NCI-H748 (cell line): ENCODE measurements around the gene MOB3B.
A peak's percentile ranks its signal among the peaks of the same experiment; 100 is the strongest.
"Not testable (repeated sequence)": the region's sequence is repeated elsewhere in the genome, so short reads cannot be mapped to it uniquely, and the experiment has no call there.

Experiments
- DNase-seq: peaks from one replicate; lab custom pipeline; 2025; ENCODE audit not compliant: unreplicated experiment; lab: John Stamatoyannopoulos, UW

MOB3B gene

DNA sequence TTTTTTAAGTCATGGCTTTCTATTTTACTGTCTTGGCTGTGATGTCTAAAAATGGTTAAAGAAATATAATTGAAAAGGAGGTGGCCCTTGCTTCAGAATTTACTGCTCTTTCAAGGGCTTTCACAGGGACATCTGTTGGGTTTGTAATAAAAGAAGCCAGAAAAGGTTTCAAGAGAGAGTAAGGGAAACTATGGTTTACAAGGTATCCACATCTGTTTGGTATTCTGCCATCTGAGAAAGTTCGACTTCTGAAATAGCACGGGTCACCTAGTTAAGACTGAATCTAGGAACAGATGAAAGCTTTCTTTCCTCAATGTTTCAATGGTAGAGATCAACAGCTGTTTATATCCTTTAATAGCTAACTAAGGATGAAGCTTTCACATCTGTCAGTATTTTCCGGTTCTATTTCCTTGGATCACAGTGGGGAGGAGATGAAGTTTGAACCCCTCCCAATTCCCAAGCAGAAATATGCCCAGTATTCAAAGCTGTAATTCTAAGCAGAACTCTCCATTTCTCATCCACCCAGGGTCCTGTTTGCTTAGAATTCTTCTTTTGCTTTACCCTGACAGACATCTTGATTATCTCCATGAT, 78.3 kb downstream of the MOB3B start:
- DNase-seq, result no peak

DNA sequence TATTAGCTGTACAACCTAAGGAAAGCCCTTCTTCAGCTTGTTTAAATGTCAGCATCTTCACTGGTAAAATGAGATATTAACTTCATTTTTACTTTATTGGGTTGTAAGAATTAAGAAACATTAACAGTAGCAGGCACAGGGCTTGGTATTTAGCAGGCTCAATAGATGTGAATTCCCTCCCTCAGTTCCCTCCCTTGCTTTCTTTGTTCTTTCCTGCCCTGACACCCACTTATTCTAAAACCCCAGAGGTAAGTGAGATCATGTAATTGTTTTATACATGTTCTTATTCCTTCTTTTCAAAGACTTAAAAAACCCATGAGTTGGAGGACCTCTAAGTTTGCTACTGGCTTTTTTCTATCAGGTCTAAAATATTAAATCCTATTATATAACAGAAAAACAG, 78.9 kb downstream of the MOB3B start:
- no peak for DNase-seq

DNA sequence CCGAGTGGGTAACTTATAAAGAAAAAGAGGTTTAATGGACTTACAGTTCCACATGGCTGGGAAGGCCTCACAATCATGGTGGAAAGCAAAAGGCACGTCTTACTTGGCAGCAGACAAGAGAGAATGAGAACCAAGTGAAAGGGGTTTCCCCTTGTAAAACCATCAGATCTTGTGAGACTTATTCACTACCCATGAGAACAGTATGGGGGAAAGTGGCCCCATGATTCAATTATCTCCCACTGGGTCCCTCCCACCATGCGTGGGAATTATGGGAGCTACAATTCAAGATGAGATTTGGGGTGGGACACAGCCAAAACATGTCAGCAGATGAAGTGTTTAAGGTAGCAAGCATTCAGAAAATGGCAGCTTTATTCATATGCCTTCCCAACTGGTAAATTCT, 81.3 kb downstream of the MOB3B start:
- DNase-seq, result not testable (repeated sequence)

DNA sequence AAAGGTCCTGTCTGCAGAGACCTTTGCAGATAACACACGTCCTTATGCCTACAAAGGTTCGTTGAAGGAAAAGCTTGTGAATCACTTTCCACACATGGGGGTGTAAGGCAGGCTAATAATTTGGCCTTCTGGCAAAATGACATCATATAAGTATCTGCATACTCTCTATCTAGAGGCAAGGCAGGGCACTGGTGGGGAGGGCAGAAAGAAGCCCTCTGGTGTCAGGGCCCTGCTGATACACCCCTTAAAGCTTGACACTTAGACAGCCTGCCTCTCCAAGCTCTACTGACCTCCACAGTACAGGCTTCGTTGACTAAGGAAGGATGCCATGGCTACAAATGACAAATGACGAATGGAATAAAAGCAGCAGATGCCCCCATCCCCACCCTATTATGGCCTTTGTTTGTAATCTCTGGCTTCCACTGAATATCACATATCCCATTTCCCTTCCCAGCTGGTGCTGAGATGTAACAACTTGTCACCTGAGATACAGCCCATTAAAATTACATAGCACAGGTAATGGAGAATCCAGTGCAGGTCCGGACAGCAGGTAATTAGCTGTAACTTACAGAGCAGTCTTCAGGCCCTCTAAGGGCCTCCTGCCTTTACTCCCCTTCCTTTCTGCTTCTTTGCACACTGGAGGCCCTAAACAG, 82.5 kb downstream of the MOB3B start:
- peak; percentile 94 for DNase-seq

DNA sequence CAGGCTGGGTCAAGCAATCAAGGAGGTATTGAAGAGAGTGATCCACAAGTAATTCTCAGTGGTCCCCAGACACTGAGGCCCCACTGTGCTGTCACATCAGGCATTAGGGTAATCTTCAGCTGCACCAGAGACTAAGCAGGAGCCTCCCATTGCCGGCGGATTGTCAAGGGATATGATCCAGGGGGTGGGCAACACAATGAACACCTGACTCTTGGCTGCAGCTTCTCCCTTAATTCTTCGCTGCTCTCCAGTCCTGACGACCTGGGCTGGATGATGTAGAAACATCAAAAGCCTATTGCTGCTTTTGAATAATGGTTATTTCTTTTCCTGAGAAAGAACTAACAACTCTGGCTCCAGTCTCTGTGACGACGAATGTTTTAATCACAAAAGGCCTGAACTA, 83.9 kb downstream of the MOB3B start:
- no peak for DNase-seq

DNA sequence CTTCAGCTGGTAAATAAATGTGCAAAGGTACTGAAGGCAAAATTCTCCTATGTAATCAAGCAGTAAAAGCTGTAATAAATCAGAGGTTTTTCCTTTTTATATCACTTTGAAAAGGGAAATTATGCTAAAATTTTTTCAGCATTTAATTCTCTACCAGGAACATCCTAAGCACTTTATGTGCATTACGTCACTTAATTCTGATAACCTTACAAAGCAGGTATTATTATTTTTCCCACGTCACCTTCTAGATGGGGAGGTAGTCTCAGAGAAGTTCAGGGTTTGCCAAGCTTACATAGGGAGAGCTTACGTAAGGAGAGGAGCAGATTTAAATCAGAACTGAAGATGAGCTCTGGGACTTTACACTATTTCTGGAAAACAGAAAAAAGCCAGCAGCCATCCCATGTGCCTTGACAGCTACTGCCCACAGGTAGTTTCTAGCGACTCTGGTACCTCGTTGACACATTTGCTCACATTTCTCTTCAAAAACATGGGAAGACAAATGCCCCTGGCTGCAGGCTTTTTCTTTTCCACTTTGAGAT, 84.5 kb downstream of the MOB3B start:
- no peak for DNase-seq

DNA sequence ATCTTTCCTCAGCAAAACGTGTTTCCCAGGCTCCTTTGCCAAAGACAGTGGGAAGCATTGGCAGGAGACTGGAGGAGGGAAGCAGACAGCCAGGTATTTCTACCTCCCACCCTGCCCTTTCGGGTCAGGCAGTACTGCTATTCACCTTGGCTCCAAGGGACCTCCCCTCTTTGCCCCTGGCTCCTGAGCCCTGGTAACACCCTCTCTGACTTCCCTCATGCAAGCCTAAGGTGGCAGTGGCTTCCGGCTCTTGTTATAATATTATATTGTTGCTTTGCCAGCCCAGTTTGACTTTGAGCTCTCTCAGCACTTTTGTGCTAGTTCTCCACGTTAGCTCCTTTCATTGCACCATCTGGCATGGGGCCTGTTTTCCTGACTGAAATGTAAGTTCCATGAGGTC, 87.2 kb downstream of the MOB3B start:
- no peak for DNase-seq

DNA sequence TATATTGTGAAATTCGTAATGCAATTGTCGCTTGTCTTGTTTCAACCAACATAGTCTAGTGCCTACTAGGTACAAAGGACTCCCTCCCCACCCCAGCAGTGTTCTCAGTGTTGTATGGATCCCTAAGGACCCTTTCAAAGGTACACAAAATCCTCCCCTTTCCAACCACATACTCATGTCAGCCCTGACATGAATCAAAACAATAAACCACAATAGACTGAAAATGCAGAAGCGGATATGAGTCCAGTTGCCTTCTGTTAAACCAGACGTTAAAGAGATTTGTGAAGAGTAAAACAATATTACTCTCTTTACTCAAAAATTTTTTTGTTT, 87.9 kb downstream of the MOB3B start:
- DNase-seq, result no peak

DNA sequence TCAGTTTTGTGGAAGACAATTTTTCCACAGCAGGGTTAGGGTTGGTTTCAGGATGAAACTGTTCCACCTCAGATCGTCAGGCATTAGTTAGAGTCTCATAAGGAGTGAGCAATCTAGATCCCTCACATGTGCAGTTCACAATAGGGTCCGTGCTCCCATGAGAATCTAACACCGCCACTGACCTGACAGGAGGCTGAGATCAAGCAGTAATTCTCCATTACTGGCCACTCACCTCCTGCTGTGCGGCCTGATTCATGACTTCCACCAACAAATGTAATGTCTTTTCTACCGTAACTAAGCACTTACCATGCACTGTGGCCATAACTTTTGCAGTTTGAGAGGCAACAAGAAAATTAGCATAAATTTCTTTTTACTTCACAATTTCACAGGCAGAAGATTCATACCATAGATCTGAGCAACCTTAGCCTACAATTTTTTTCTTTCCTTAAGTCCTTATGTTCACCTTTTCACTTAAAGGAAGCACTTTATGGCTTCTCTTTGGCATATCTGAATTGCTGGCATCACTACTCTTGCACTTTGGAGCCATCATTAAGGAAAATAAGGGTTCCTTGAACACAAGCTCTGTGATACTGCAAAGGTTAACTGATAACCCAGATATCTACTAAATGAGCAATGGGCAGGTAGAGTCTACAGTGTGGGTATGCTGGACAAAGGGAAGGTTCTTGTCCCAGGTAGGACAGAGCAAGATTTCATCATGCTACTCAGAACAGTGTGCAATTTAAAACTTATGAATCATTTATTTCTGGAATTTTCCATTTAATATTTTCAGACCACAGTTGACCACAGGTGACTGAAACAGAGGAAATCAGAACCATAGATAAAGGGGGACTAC, 88.5 kb downstream of the MOB3B start:
- no peak for DNase-seq

DNA sequence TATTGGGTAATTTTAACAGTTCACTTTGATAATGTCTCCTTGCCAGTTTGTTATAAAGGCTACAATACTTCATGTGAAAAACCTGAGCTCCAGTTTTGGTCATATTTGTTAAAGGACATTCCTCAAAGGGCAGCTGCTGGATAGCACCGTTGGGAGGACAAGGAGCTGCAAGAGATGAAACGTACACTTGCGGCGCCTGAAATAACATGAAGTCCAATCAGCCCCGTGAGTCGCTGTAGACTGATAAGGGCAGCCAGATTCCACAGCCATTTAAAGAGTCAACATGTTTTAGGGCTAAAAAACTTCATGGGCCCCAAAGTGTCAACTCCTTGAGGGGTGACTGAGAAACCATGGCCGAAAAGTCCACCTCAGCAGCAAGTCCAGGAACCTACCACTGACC, 91.1 kb downstream of the MOB3B start:
- DNase-seq, result no peak

DNA sequence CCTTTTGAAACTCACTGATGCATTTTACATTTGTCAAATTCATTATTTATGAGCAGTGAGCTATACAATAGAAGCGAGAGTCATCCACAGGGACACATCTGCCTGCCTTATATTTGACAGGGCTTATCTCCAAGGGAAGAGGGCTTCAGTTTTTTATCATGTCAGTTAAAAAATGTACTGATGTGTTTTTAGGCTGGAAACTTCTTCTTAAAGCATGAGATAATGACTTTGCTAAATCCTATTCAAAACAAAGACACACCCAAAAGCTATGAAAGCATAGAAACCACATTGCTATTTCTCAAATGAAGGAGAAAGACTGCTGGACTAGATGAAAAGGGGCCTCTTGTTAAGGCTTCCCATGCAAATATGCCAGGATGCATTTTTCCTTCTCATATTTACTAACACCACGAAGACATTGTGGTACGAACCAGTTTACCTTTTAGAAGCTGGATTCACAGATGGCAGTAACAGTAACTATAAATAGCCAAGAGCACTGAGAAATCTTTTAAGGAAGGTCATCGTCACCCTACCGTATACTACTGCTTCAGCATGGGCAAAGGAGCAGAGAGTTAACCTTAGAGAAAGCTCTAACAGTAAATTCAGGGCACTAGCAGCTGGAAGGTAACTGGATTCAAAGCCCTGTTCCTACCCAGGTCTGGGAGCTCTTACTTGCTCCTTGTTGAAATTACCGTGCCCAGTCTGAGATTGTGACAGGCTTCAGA, 91.8 kb downstream of the MOB3B start:
- DNase-seq, result no peak

DNA sequence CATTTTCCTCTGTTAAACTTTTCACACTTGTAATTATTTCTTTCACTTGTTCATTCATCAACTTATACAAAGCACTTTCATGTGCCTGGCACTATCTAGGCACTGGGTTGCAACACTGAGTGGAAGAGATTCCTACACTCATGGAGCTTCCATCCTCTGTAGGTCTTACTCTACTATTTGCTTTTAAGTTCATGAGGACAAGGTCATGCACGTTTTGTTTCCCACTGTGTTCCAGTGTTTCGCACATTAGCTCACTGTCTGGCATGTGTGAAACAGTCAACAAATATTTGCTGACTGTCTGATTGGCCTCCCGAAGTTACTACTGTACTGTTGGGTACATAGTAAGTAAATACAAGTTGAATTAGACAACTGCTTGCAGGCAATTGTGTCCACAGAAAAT, 93.4 kb downstream of the MOB3B start:
- DNase-seq, result peak; percentile 83

DNA sequence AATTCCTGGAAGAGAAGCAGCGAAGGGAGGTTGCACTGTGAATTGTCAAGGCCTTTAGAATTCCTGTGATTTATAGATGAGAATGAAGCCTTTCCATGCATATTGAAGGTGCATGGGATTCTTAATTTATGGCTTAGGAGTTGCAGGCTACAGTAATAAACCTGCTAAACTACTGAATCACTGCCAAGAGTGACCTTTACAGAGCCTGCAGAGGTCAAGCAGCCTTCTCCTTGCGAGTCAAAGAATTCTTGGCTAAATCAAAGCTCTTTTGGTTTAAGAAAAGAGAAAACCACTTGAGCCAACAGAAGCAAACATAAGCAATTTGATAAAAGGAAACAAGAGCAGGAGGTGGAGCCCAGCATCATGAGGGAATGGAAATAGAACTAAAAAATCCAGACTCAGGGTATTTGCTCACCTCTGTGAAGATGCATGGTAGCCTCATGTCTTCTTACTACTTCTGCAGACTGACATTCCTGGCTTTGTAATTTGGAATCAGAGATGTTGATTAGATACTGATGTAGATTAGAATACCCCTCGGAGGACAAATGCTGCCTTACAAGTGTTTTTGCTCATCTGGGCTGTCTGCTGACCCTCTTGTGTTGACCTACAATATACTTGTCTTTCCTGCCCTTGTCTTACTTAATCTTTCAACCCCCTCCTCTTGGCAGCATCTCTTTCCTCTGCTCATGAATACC, 95.8 kb downstream of the MOB3B start:
- DNase-seq, result no peak

DNA sequence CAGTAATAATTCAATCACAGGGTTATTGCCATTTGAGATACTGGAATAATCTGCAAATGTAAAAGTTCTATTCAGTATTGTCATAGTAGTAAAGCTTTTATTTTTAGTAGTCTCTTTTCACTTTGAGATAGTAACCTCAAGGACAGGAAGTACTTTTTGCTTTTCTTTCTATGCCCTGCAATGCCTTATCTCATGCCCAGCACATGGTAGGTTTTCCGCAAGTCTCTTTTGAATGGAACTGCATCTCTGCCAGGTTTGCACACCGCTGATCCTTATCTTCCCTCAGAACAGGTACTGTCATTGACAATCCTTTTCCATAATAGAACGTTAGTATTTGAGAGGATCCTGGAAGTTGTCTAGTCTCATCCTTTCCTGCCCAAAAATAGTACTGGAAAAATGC, 97.3 kb downstream of the MOB3B start:
- DNase-seq, result no peak

DNA sequence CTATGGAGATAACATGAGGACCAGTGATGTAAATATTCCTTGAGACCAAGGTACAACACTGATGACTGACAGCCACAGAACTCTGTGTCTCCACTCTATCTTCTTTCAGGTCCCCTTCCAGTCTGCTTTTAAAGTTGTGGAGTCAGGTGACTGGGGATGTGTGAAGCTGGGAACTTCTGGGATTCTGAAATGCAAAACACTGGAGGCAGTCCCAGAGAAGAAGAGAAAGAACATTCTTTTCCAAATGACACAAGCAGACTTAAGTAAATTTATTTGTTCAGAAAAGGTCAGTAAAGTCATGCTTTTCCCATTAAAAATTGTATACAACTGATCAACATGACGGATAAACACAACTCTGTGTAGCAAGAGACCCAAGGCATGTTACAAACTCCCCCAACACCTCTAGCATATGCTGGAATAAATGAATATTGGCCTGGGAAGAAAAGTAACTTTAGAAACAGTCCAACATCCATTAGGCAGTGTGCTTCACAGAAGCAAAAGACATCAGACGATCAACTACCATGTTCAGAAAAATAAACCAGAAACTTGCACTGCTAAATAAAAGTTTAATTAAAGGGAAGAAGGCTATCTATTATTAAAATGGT, 98.0 kb downstream of the MOB3B start:
- DNase-seq, result no peak

DNA sequence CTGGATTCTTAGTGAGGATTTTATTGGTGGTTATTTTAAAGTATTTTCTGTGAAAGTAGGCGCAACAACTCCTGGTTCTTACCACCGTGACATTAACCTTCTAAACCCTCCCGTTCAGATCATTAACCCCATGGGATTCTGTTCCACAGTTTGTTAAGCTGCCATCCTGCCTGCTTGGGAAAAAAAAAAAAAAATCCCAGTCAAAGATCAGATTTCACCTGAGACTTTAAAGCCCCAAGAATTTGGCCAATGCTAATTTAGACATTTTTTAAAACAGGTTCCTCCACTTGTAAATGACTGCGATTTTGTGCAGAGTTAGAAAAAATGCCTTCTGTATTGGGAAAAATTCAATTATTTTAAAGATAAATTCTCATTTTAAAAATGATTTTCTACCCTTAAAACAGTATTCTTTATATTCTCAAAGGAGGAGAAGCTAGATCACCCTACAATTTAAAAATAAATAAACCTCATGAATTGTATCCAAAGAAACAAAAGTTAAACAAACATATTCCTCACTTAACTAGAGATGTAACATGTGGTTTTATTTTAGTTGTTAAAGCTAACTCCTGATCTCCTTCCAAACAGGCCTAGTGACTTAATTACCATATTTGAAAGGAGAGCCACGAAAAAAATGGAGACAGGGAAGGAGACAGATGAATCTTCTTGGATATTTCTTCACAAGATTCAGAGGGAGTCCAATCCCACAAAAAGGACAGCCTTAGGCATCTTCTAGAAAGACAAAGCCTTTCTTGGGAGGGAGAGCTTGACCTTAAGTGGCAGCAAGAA, 98.7 kb downstream of the MOB3B start:
- DNase-seq, result no peak

DNA sequence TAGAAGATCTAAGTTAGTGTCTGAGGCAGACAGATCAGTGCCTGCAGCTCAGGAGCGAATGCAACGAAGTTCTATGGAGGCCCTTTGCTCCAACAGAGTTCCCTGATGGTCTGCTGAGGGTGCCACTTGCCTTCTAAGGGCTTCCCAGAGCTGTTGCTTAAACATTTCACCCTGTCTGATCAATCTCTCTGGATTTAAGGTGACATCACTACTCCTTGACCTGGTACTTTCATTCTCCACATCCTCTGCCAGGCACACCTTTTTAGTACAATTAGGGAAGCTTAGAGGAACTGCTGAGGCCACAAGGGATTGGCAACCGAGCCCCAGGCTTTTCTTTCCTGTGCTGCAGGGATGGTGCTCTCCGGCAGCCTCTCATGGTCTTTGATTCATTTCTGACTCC, 99.7 kb downstream of the MOB3B start:
- DNase-seq, result no peak

DNA sequence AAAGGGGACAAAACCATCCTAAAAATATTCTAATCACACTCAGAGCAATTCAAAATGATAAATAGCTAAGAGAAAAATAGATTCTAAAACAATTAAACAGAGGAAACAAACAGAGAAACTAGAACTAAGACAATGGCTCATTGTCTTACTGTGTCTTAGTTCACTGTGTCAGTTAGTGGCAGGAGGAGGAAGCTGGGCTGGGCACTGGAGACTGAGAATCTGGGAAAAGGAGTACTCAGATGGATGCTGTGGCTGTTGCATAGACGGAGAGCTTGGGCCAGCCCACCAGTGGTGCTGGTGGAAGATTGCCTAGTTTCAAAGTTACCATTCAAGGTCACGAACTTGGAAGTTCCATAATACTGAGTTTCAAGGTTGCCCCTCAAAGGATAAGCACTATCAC, 100.2 kb downstream of the MOB3B start:
- no peak for DNase-seq

DNA sequence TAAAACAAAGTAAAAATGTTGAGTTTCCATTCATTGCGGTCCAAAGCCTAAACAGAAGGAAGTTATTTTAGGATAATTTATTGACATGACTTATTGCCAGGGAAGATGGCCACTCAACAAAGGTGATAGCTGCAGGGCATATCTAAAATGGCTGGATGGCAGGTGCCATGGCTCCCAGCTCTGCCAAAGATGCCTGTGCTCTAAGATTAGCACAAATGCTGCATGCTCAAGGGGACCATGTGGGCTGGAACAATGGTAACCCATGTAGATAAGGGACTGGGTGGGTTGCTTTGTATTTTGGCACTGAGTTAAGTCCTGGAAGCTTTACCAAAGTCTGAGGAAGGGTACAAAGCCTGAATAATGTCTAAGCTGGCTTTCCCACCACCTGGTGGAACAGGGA, 101.1 kb downstream of the MOB3B start:
- DNase-seq, result no peak

DNA sequence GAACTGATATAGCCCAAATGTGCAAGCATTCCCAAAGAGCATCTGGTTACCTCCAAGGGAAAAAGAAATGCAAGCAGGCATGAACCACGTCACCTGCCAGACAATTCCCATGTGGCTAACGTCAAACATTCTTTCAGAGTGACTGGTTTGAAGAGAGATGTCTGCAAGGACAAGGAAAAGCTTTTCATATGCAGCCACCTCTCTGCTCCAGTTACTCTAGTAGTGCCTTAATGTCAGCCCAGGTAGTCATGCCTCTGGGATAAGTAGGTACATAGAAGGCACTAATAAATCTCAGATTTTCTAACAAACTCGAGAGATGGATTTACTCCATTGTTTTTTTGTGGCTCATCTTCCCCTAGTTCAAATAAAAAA, 102.4 kb downstream of the MOB3B start:
- DNase-seq, result no peak
